GM23338 (cell line): ENCODE data around the gene PRKX. TPM values are rescaled to one million over a fixed set of nuclear protein-coding genes. Genes with fewer than 3 reads are reported as not detected.

Experiments
- ATAC-seq: fragments of 200-7000 bp; cut with Tn5 transposase; 3 replicates; pipeline ENCODE4 v1.9.1; 2020
- DNase-seq: peaks from one replicate; pipeline ENCODE4 v3.0.0-alpha.2; 2015; ENCODE audit warnings: low spot score
- H2AFZ ChIP-seq: fragments of 200-600 bp; sonication (generic); 2 replicates; pipeline ENCODE4 v1.8.0; 2016; ENCODE audit warnings: antibody characterized with exemption, mild to moderate bottlenecking, moderate library complexity
- H3F3A ChIP-seq: fragments of 200-600 bp; sonication (generic); replicated peaks from 2 replicates; pipeline ENCODE4 v1.8.0; 2017; ENCODE audit warnings: antibody characterized with exemption, mixed run types, low read depth
- H3K27ac ChIP-seq: fragments of 200-600 bp; sonication (generic); 2 replicates; pipeline ENCODE4 v1.6.1; 2016; ENCODE audit warnings: low read depth
- H3K27me3 ChIP-seq: fragments of 200-600 bp; sonication (generic); 2 replicates; pipeline ENCODE4 v1.8.0; 2016; ENCODE audit warnings: mild to moderate bottlenecking, mixed run types, moderate library complexity; ENCODE audit not compliant: insufficient read depth
- H3K36me3 ChIP-seq: fragments of 200-600 bp; sonication (generic); 2 replicates; pipeline ENCODE4 v1.8.0; 2016; ENCODE audit warnings: mild to moderate bottlenecking; ENCODE audit not compliant: insufficient read depth
- H3K4me1 ChIP-seq: fragments of 200-600 bp; sonication (generic); 2 replicates; pipeline ENCODE4 v1.8.0; 2016; ENCODE audit warnings: mild to moderate bottlenecking, moderate library complexity; ENCODE audit not compliant: insufficient read depth
- H3K4me2 ChIP-seq: fragments of 200-600 bp; sonication (generic); 2 replicates; pipeline ENCODE4 v1.7.1; 2017; ENCODE audit warnings: mixed run types
- H3K4me3 ChIP-seq: fragments of 200-600 bp; sonication (generic); 2 replicates; pipeline ENCODE4 v1.6.1; 2016; ENCODE audit warnings: mixed run types
- H3K79me2 ChIP-seq: fragments of 200-600 bp; sonication (generic); replicated peaks from 2 replicates; pipeline ENCODE4 v1.8.0; 2017; ENCODE audit warnings: mild to moderate bottlenecking; ENCODE audit not compliant: insufficient read depth
- H3K9me2 ChIP-seq: fragments of 200-600 bp; sonication (generic); 2 replicates; pipeline ENCODE4 v1.8.0; 2017; ENCODE audit not compliant: insufficient read depth
- H4K20me1 ChIP-seq: fragments of 200-600 bp; sonication (generic); replicated peaks from 2 replicates; pipeline ENCODE4 v1.8.0; 2017; ENCODE audit warnings: mild to moderate bottlenecking; ENCODE audit not compliant: insufficient read depth
- H3K27ac Mint-ChIP-seq: 2 replicates; pipeline ENCODE4 v1.8.0; 2020; ENCODE audit warnings: inconsistent platforms, mild to moderate bottlenecking, moderate library complexity, mixed read lengths
- H3K27me3 Mint-ChIP-seq: 3 replicates; pipeline ENCODE4 v1.8.0; 2022; ENCODE audit warnings: low read depth, mild to moderate bottlenecking, moderate library complexity, mixed read lengths, inconsistent platforms; ENCODE audit not compliant: insufficient read depth, poor library complexity
- H3K36me3 Mint-ChIP-seq: 3 replicates; pipeline ENCODE4 v1.8.0; 2021; ENCODE audit warnings: low read depth, mild to moderate bottlenecking, inconsistent platforms, moderate library complexity, mixed read lengths
- H3K4me1 Mint-ChIP-seq: 3 replicates; pipeline ENCODE4 v1.8.0; 2020; ENCODE audit warnings: mild to moderate bottlenecking, inconsistent platforms, mixed read lengths
- H3K4me3 Mint-ChIP-seq: 3 replicates; pipeline ENCODE4 v1.8.0; 2021; ENCODE audit warnings: moderate library complexity, mild to moderate bottlenecking, inconsistent platforms, mixed read lengths
- H3K9me3 Mint-ChIP-seq: 3 replicates; pipeline ENCODE4 v1.8.0; 2020; ENCODE audit warnings: moderate library complexity, mild to moderate bottlenecking, inconsistent platforms, mixed read lengths
- CREB1 ChIP-seq: fragments of 250-450 bp; sonication (Bioruptor Pico); IDR thresholded peaks from 2 replicates; pipeline ENCODE4 v1.5.0; 2020; ENCODE audit warnings: low read depth, mild to moderate bottlenecking, moderate library complexity
- ETS1 ChIP-seq: IDR thresholded peaks from 2 replicates; pipeline ENCODE4 v1.6.1; 2016; ENCODE audit warnings: antibody characterized with exemption
- EZH2 ChIP-seq: fragments of 200-600 bp; sonication (generic); IDR thresholded peaks from one replicate; pipeline ENCODE4 v1.8.0; 2017; ENCODE audit warnings: antibody characterized with exemption, mild to moderate bottlenecking, low read depth; ENCODE audit not compliant: unreplicated experiment
- EZH2phosphoT487 ChIP-seq: fragments of 200-600 bp; sonication (generic); IDR thresholded peaks from one replicate; pipeline ENCODE4 v1.8.1; 2018; ENCODE audit warnings: antibody characterized with exemption; ENCODE audit not compliant: unreplicated experiment
- JUNB ChIP-seq: IDR thresholded peaks from one replicate; pipeline ENCODE4 v1.6.1; 2016; ENCODE audit warnings: antibody characterized with exemption; ENCODE audit not compliant: unreplicated experiment
- POLR2AphosphoS5 ChIP-seq: IDR thresholded peaks from 2 replicates; pipeline ENCODE4 v1.6.1; 2016; ENCODE audit warnings: antibody characterized with exemption, low read depth
- REST ChIP-seq: IDR thresholded peaks from one replicate; pipeline ENCODE4 v1.6.1; 2018; ENCODE audit warnings: antibody characterized with exemption; ENCODE audit not compliant: unreplicated experiment
- STAT1 ChIP-seq: IDR thresholded peaks from one replicate; pipeline ENCODE4 v1.6.1; 2016; ENCODE audit warnings: antibody characterized with exemption; ENCODE audit not compliant: unreplicated experiment
- ZNF114 ChIP-seq: fragments of 250-450 bp; sonication (Bioruptor Pico); IDR thresholded peaks from 2 replicates; pipeline ENCODE4 v1.5.0; 2020; ENCODE audit warnings: mild to moderate bottlenecking, moderate library complexity
- ZNF331 ChIP-seq: fragments of 250-450 bp; sonication (Bioruptor Pico); IDR thresholded peaks from 2 replicates; pipeline ENCODE4 v1.5.0; 2020; ENCODE audit warnings: low read depth, mild to moderate bottlenecking, moderate library complexity
- ZNF462 ChIP-seq: fragments of 250-450 bp; sonication (Bioruptor Pico); IDR thresholded peaks from 2 replicates; pipeline ENCODE4 v1.5.0; 2020; ENCODE audit warnings: mild to moderate bottlenecking, moderate library complexity
- polyA plus RNA-seq: library from polyadenylated mRNA; unstranded; fragments of >200 nt; fragmentation: Nextera tagmentation; extraction: Ambion mirVana; gene quantifications from 2 replicates; pipeline ENCODE4 v1.2.1, GENCODE V29; 2016
- total RNA-seq: library from RNA; depleted of rRNA; stranded (reverse); fragments of >200 nt; shearing (Covaris generic); gene quantifications from 2 replicates; pipeline ENCODE4 v1.2.3, GENCODE V29; 2014
- TF ChIP-seq, protein P1 (sequence below), 2 experiments: fragments of 200-600 bp in 1 of 2; sonication (generic) in 1 of 2; conservative IDR thresholded peaks; 2 replicates each; pipeline versions ENCODE4 v1.5.1 to v1.6.1; 2016 to 2017; ENCODE audit warnings: antibody characterized with exemption in 2 of 2, low read depth in 2 of 2, mild to moderate bottlenecking in 2 of 2, moderate library complexity in 1 of 2

The PRKX gene
- total and polyA plus RNA-seq, 2 experiments from 2014 or later = 12.9 to 43.5 TPM

DNA sequence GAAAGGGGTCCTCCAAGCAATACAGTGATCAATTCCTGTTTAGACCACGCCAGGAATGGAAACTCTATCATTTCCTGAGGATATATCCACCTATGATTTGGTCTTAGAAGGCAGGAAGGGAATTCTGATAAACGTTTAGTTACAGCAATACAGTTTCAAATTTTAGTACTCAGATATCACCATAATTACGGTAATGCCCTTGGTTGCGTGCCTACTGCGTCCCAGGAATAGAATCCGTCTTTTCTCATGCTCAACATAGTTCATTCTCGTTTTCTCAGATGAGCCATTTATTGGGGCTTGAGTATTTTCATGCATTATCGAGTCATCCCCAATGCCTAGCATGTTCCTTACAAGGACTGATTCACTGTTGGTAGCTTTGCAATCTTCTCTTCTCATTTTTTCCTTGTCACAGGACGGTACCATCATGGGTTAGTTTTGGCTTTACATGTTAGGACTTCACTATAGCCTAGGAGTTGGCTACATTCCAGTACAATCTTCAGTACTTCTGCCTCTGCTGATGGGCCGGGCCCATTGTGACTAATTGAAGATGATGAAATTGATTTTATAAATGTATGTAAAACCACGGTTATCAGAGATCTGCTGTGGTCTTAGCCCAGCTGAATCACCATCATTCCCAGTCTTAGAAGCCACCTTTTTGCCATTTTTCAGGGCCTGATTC lies 4.4 kb upstream of the PRKX start (continued):
- TF ChIP-seq ETS1 (no peak), EZH2 (no peak)

GRCh38 chrX:3715921-3716320 lies 2.5 kb upstream of the PRKX start:
- Histone ChIP-seq H3K27me3 (peaks cover 5% of the 10 kb centered on the region; the same call in 1 of the 2 replicates), H3K27ac (no peak overlapping the region), H3K9me2 (no peaks in the 10 kb centered on the region), H4K20me1 (no peaks in the 10 kb centered on the region), H3K4me2 (no peak overlapping the region), H3F3A (no peaks in the 10 kb centered on the region), H2AFZ (no peak overlapping the region), H3K4me3 (no peak overlapping the region), H3K36me3 (no peaks in the 10 kb centered on the region), H3K4me1 (no peaks in the 10 kb centered on the region), H3K79me2 (peaks cover 2% of the 10 kb centered on the region; the same call in 1 of the 2 replicates)
- Mint-ChIP-seq H3K27me3 (peaks cover 4% of the 10 kb centered on the region), H3K9me3 (no peaks in the 10 kb centered on the region; the same call in 2 of the 3 replicates), H3K36me3 (peaks cover 2% of the 10 kb centered on the region; the same call in 2 of the 3 replicates), H3K4me1 (peaks cover 11% of the 10 kb centered on the region; the same call in 1 of the 3 replicates), H3K4me3 (no peak overlapping the region), H3K27ac (no peak overlapping the region)
- DNase-seq (no peak), ATAC-seq (no peak)
- TF ChIP-seq ZNF331 = no peak
- TF ChIP-seq ZNF462 = no peak
- no peak for TF ChIP-seq EZH2phosphoT487
- TF ChIP-seq, protein P1, sequence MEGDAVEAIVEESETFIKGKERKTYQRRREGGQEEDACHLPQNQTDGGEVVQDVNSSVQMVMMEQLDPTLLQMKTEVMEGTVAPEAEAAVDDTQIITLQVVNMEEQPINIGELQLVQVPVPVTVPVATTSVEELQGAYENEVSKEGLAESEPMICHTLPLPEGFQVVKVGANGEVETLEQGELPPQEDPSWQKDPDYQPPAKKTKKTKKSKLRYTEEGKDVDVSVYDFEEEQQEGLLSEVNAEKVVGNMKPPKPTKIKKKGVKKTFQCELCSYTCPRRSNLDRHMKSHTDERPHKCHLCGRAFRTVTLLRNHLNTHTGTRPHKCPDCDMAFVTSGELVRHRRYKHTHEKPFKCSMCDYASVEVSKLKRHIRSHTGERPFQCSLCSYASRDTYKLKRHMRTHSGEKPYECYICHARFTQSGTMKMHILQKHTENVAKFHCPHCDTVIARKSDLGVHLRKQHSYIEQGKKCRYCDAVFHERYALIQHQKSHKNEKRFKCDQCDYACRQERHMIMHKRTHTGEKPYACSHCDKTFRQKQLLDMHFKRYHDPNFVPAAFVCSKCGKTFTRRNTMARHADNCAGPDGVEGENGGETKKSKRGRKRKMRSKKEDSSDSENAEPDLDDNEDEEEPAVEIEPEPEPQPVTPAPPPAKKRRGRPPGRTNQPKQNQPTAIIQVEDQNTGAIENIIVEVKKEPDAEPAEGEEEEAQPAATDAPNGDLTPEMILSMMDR (conservative IDR thresholded peaks at IDR 0.05; ENCODE audit: low read depth in 2 of 2) = no peak
- no peak for TF ChIP-seq EZH2
- TF ChIP-seq CREB1 (CRISPR knock-in tag) = no peak
- no peak for TF ChIP-seq STAT1
- TF ChIP-seq ZNF114 = no peak
- no peak for TF ChIP-seq POLR2AphosphoS5
- no peak for TF ChIP-seq JUNB
- no peak for TF ChIP-seq REST
